MM.1S (cell line): ENCODE measurements around the gene PSRC1.

Source experiments
- CTCF ChIP-seq: fragments of 300-600 bp; sonication (generic); IDR thresholded peaks from 2 replicates; pipeline ENCODE4 v1.5.1; 2016; ENCODE audit warnings: antibody characterized with exemption, low read length, mixed read lengths
- EZH2 ChIP-seq: fragments of 300-600 bp; sonication (generic); optimal IDR thresholded peaks from 2 replicates; pipeline ENCODE3; 2017; ENCODE audit warnings: low read depth, mild to moderate bottlenecking, antibody characterized with exemption, low read length, mixed read lengths
- EZH2phosphoT487 ChIP-seq: fragments of 300-600 bp; sonication (generic); IDR thresholded peaks from 2 replicates; pipeline ENCODE4 v1.6.1; 2018; ENCODE audit warnings: antibody characterized with exemption, low read length

GRCh38 chr1:109267743-109268300 is 15.1 kb downstream of the PSRC1 start:
- no peak for TF ChIP-seq CTCF
- no peak for TF ChIP-seq EZH2
- TF ChIP-seq EZH2phosphoT487 = no peak
